Measurements from ENCODE around the gene NDN. TPM values are rescaled to one million over a fixed set of nuclear protein-coding genes. Genes with fewer than 3 reads are reported as not detected.
"Not testable (repeated sequence)": the region's sequence is repeated elsewhere in the genome, so short reads cannot be mapped to it uniquely, and the experiment has no call there.

The NDN gene, protein sequence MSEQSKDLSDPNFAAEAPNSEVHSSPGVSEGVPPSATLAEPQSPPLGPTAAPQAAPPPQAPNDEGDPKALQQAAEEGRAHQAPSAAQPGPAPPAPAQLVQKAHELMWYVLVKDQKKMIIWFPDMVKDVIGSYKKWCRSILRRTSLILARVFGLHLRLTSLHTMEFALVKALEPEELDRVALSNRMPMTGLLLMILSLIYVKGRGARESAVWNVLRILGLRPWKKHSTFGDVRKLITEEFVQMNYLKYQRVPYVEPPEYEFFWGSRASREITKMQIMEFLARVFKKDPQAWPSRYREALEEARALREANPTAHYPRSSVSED
- 26.4 and 37.2 TPM in 2 replicates for total RNA-seq

- no peak for DNase-seq (ENCODE audit: low read depth)
These were observed at the start of gene NDN for GRCh38 chr15:23687143-23687470. Gene NDN (minus strand): TSS chr15:23687305. CDS start chr15:23687217, 88 bp downstream.

- DNase-seq (ENCODE audit: low read depth): no peak
These were observed 49.0 kb upstream of the NDN start for GRCh38 chr15:23736033-23736673.

DNA sequence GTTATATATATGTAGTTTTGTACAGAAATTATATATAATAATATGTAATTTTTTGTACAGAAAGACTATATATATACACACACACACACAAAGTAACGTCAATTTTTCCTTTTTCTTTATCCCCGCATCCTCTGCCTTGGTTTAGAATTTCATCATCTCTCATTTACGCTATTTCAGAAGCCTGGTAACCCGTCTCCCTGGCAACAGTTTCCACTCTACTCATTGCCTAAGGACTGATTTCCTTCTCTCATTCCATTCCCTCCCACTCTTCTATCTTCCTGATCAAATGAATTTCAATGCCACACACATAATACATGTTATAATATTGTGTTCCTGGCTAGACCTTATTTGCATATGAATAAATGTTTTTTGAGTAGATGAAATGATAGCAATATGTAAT lies 47.8 kb upstream of the NDN start:
- no peak for DNase-seq (ENCODE audit: low read depth)

DNA sequence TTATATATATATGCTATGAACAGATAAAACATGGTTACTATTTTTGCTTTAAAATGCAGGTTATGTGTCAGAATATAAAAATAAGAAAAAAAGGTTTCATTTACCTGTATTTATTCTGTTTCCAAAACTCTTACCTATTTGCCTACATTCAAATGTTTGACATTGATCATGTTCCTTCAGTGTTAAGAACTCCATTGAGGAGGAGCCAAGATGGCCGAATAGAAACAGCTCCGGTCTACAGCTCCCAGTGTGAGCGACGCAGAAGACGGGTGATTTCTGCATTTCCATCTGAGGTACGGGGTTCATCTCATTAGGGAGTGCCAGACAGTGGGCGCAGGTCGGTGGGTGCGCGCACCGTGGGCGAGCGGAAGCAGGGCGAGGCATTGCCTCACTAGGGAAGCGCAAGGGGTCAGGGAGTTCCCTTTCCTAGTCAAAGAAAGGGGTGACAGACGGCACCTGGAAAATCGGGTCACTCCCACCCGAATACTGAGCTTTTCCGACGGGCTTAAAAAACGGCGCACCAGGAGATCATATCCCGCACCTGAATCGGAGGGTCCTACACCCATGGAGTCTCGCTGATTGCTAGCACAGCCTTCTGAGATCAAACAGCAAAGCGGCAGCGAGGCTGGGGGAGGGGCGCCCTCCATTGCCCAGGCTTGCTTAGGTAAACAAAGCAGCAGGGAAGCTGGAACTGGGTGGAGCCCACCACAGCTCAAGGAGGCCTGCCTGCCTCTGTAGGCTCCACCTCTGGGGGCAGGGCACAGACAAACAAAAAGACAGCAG lies 27.0 kb upstream of the NDN start:
- DNase-seq (ENCODE audit: low read depth): not testable (repeated sequence)

GRCh38 chr15:23708332-23708731 lies 21.2 kb upstream of the NDN start:
- DNase-seq (ENCODE audit: low read depth): no peak

DNA sequence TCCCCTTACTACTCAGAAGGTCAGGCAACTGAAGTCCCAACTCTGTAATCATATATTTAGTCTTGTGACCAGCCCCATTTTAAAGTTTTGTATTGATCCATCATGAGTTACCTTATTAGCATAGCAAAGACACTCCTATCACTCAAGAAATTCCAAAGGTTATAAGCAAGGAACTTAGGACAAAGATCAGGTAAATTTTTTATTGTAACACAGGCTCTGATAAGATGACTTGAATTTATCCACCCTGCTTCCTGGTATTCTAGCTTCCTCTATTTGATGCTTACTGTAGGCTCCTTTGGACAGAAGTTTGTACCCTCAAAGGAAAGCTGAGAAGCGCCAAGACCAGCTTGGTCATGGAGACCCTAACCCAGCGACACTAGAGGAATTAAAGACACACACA lies 8.2 kb upstream of the NDN start:
- no peak for DNase-seq (ENCODE audit: low read depth)

- no peak for DNase-seq (ENCODE audit: low read depth)
These were observed 7.5 kb upstream of the NDN start for GRCh38 chr15:23694592-23694991.

DNA sequence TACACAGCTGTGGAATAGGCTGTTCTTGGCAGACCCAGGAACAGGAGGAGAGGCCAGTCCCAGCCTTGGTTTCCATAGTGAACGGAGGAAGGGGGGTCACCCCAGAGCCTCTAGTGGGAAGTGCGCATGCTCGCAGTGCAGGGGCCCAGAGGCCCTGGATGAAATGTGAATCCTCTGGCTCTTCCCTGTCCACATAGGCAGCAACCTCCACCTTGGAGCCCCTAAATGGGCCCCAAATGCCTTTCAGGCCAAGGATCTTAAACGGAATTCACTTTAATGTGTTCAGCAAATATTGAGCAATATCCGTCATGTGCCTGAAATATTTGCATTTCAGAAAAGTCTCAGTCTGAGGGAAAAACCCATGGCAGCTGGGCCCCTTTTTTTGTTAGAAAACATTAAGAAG lies 3.3 kb upstream of the NDN start:
- no peak for DNase-seq (ENCODE audit: low read depth)

DNA sequence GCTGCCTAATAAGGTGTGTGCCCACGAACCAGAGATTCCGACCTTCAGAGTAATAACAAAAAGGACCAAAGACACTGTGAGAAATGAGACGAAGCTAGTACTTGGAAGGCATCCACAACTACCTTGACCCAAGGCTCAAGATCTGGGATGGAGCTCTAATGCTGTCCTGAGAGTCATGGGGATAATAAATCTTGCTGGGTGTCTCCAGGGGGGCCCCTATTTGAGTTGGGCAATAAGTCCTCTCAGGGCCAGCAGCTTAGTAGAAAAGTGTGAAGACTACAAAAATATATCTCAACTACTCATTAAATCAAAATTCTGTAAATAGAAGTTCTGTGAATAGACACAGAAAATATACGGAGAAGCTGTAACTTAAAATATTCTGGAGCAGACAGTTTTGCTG lies 2.9 kb upstream of the NDN start:
- DNase-seq (ENCODE audit: low read depth): no peak

DNA sequence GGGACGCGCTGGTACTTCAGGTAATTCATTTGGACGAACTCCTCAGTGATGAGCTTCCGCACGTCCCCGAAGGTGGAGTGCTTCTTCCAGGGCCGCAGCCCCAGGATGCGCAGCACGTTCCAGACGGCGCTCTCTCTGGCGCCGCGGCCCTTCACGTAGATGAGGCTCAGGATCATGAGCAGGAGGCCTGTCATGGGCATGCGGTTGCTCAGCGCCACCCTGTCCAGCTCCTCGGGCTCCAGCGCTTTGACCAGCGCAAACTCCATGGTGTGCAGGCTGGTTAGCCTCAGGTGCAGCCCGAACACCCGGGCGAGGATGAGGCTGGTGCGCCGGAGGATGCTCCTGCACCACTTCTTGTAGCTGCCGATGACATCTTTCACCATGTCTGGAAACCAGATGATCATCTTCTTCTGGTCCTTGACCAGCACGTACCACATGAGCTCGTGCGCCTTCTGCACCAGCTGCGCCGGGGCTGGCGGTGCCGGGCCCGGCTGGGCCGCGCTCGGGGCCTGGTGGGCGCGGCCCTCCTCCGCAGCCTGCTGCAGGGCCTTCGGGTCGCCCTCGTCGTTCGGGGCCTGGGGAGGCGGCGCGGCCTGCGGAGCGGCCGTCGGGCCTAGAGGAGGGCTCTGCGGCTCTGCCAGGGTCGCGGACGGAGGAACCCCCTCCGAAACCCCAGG lies 501 bp downstream of the NDN start:
- no peak for DNase-seq (ENCODE audit: low read depth)

GRCh38 chr15:23671481-23671880 lies 15.6 kb downstream of the NDN start:
- DNase-seq (ENCODE audit: low read depth): no peak

DNA sequence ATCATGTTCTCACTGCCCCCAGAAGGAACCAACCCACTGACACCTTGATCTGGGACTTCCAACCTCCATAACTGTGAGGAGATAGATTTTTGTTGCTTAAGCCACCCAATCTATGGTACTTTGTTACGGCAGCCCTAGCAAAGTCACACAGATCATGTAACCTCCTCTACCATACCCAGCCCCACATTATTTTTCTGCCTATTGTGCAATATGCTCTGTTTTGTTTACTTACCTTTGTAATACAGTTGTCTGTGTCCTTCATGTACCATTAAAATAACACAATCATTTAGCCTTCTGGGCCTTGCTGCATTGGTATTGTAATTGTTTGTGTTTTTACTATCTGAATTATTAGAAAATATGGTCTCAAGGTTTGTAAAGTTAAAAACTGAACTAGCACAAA lies 16.1 kb downstream of the NDN start:
- DNase-seq (ENCODE audit: low read depth): no peak

DNA sequence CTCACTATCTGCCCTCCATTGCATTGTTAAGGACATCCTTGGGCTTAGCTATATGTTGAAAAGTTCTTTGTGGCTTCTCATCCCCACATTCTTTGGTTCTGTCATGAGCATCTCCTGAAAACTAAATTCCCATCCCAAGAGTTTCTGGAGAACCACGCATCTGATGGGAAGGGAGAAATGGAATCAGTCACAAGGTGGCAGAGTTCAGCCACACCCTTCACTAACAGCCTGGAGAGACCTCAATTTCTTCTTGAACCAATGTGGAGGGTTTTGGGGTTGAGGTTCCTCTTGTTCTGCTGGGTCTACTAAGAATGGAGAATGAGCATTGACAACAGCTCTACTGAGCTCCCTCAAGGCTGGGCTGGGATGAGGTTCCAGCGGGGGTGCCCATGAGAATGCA lies 23.9 kb downstream of the NDN start:
- DNase-seq (ENCODE audit: low read depth): no peak

- no peak for DNase-seq (ENCODE audit: low read depth)
These were observed 38.1 kb downstream of the NDN start for GRCh38 chr15:23648920-23649515.

DNA sequence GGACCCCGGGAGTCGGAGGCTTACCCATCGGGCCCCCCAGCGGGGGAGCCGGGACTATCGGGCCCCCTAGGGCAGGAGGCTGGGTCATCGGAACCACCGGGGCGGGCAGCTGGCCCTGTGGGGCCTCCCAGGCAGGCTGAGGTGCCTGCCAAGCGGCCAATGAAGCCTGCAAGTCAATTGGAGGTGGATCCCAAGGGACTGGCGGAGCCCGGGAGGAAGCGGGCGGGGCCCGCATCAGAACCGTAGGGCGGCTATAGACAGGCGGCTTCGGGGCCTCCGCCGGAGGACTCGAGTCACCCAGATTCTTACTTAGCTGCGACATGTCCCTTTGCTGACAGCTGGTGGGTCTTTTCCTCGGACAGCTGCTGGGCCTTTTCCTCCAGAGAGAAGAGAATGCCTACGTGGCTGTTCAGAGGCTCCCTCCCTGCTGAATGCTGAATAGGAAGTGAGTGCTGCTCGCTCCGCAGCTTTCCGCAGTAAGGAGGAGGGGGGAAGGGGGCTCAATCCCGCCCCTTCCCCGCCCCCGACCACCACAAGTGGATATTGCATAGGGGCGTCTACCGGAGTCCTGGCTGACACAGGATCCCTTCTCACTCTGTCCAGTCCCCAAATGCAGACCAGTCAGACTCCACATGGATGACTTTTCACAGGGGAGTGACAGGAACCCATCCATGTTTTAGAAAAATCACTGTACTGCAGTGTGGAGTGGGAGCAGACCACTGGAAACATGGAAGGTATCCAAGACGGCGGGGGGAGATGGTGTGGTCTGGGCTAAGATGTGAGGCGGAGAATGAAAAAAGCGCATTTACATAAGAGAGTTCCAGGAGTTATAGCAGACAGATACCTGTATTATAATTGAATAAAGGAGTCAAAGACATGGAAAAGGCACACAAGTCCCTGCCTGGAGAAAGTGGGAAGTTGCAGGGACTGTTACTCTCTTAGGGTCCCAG lies 39.4 kb downstream of the NDN start, which contains the start of gene MAGEL2:
Gene MAGEL2, minus strand, starts transcription at position 447 of the 950 bp plus-strand sequence. Its CDS starts 125 bp downstream, at position 322.
- no peak for DNase-seq (ENCODE audit: low read depth)

- DNase-seq (ENCODE audit: low read depth): no peak
These were observed 40.2 kb downstream of the NDN start for GRCh38 chr15:23647001-23647295.

DNA sequence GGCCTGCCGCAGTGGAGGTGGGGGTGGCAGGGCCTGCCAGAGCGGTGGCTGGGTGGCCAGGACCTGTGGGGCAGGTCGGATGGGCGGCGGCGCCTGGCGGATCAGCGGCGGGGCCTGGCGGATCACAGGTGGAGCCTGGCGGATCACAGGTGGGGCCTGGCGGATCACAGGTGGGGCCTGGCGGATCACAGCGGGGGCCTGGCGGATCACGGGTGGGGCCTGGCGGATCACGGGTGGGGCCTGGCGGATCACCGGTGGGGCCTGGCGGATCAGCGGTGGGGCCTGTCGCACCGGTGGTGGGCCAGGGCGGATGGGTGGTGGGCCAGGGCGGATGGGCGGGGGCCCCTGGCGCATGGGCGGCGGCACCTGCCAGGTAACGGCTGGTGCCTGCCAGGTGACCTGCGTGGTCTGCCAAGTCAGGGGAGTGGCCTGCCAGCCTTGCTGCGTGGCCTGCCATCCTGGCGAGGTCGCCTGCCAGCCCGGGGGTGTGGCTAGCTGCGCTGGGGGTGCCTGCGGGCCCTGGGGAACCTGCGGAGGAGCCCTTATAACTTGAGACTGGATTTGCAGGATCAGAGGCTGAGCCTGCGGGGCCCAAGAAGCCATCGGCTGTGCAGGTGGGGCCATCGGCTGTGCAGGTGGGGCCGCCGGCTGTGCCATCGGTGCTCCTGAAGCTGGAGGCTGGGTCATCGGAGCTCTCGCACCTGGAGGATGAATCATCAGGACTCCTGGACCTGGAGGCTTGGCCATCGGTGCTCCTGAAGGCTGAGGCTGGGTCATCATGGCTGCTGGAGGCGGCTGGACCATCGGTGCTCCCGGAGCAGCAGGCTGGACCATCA lies 40.7 kb downstream of the NDN start:
- DNase-seq (ENCODE audit: low read depth): no peak

GRCh38 chr15:23645371-23646164 lies 41.5 kb downstream of the NDN start:
- no peak for DNase-seq (ENCODE audit: low read depth)

- DNase-seq (ENCODE audit: low read depth): no peak
These were observed 42.3 kb downstream of the NDN start for GRCh38 chr15:23644829-23645228.

Data from renal cortical epithelial cell (primary cell).